GM23248 (cell line): ENCODE data around the gene DACT3.

Experiments
- EZH2 ChIP-seq: fragments of 200-600 bp; sonication (generic); IDR thresholded peaks from 2 replicates; pipeline ENCODE4 v1.6.1; 2018; ENCODE audit warnings: antibody characterized with exemption, mild to moderate bottlenecking; ENCODE audit not compliant: insufficient read depth, poor library complexity, severe bottlenecking
- EZH2phosphoT487 ChIP-seq: fragments of 200-600 bp; sonication (generic); IDR thresholded peaks from 2 replicates; pipeline ENCODE4 v1.6.1; 2018; ENCODE audit warnings: antibody characterized with exemption, moderate library complexity, mild to moderate bottlenecking, low read depth; ENCODE audit not compliant: insufficient read depth

DNA sequence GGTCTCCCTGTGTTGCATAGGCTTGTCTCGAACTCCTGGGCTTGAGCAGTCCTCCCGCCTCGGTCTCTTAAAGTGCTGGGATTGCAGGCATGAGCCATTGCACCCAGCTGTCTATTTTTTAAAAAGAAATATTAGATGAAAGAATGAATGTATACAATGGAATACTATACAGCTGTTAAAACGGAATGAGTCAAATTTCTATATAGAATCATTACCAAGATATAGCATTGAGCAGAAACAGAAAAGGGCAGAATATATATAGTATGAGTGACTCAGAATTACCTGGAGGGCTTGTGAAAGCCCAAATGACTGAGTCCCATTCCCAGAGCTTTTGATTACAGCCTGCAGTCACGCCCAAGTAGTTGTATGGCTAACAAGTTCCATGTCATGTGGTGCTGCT lies 4.4 kb downstream of the DACT3 start:
- TF ChIP-seq EZH2, result no peak
- no peak for TF ChIP-seq EZH2phosphoT487
